ENCODE measurements around the gene OTUD7B.

OTUD7B gene

GRCh38 chr1:149899460-149900284 lies 110.9 kb downstream of the OTUD7B start, which contains the start of gene BOLA1:
Gene BOLA1 (plus strand): TSS chr1:149899568. CDS start chr1:149900060, 492 bp downstream.
- TF ChIP-seq EGR1 (IDR thresholded peaks at IDR 0.05) (no peak; the same call in 1 of the 2 replicates), CEBPB (IDR thresholded peaks at IDR 0.05) (no peak), TEAD4 (IDR thresholded peaks at IDR 0.05) (peak; percentile 29), YY1 (IDR thresholded peaks at IDR 0.05; ENCODE audit: low read depth) (peak; percentile 91), NFIC (IDR thresholded peaks at IDR 0.05) (no peak), TCF12 (IDR thresholded peaks at IDR 0.05; ENCODE audit: low read depth) (peak; percentile 62; the same call in 1 of the 2 replicates), EP300 (IDR thresholded peaks at IDR 0.05; ENCODE audit: borderline replicate concordance) (0 out of 2 replicates have a peak, but pooled peaks have one; percentile 20), TAF1 (IDR thresholded peaks at IDR 0.05; ENCODE audit: low read depth) (peak; percentile 63), RAD21 (IDR thresholded peaks at IDR 0.05; ENCODE audit: low read depth) (no peak), FOXM1 (IDR thresholded peaks at IDR 0.05; ENCODE audit: borderline replicate concordance, low read depth) (no peak), REST (IDR thresholded peaks at IDR 0.05; ENCODE audit: low read depth) (no peak), ZBTB7A (IDR thresholded peaks at IDR 0.05; ENCODE audit: low read depth) (0 out of 2 replicates have a peak, but pooled peaks have one; percentile 56), MAX (IDR thresholded peaks at IDR 0.05) (peak; percentile 94), CREB1 (IDR thresholded peaks at IDR 0.05; ENCODE audit: low read depth) (peak; percentile 22; the same call in 1 of the 2 replicates), USF1 (IDR thresholded peaks at IDR 0.05) (peak; percentile 100)

- no peak for TF ChIP-seq RAD21 (IDR thresholded peaks at IDR 0.05; ENCODE audit: low read depth)
- no peak for TF ChIP-seq FOXM1 (IDR thresholded peaks at IDR 0.05; ENCODE audit: borderline replicate concordance, low read depth)
- TF ChIP-seq NFIC (IDR thresholded peaks at IDR 0.05) = no peak
- no peak for TF ChIP-seq TCF12 (IDR thresholded peaks at IDR 0.05; ENCODE audit: low read depth)
- no peak for TF ChIP-seq EGR1 (IDR thresholded peaks at IDR 0.05)
- no peak for TF ChIP-seq CEBPB (IDR thresholded peaks at IDR 0.05)
- TF ChIP-seq MAX (IDR thresholded peaks at IDR 0.05) = no peak
- no peak for TF ChIP-seq TEAD4 (IDR thresholded peaks at IDR 0.05)
- no peak for TF ChIP-seq YY1 (IDR thresholded peaks at IDR 0.05; ENCODE audit: low read depth)
- TF ChIP-seq REST (IDR thresholded peaks at IDR 0.05; ENCODE audit: low read depth) = no peak
- TF ChIP-seq ZBTB7A (IDR thresholded peaks at IDR 0.05; ENCODE audit: low read depth) = no peak
- no peak for TF ChIP-seq TAF1 (IDR thresholded peaks at IDR 0.05; ENCODE audit: low read depth)
- TF ChIP-seq USF1 (IDR thresholded peaks at IDR 0.05) = no peak
- no peak for TF ChIP-seq EP300 (IDR thresholded peaks at IDR 0.05; ENCODE audit: borderline replicate concordance)
These were observed 114.0 kb downstream of the OTUD7B start for GRCh38 chr1:149896575-149896974.

GRCh38 chr1:149888999-149889289 lies 121.6 kb downstream of the OTUD7B start:
- TF ChIP-seq FOXM1 (IDR thresholded peaks at IDR 0.05; ENCODE audit: borderline replicate concordance, low read depth) (no peak), CREB1 (IDR thresholded peaks at IDR 0.05; ENCODE audit: low read depth) (no peak), EP300 (IDR thresholded peaks at IDR 0.05; ENCODE audit: borderline replicate concordance) (no peak), TCF12 (IDR thresholded peaks at IDR 0.05; ENCODE audit: low read depth) (no peak)

GRCh38 chr1:149888247-149888998 lies 122.1 kb downstream of the OTUD7B start:
- TF ChIP-seq RAD21 (IDR thresholded peaks at IDR 0.05; ENCODE audit: low read depth) = peak; percentile 57
- peak; percentile 77 for TF ChIP-seq YY1 (IDR thresholded peaks at IDR 0.05; ENCODE audit: low read depth)
- no peak for TF ChIP-seq TCF12 (IDR thresholded peaks at IDR 0.05; ENCODE audit: low read depth)
- no peak for TF ChIP-seq CREB1 (IDR thresholded peaks at IDR 0.05; ENCODE audit: low read depth)
- no peak for TF ChIP-seq CEBPB (IDR thresholded peaks at IDR 0.05)
- no peak for TF ChIP-seq EP300 (IDR thresholded peaks at IDR 0.05; ENCODE audit: borderline replicate concordance)
- peak; percentile 55 for TF ChIP-seq TEAD4 (IDR thresholded peaks at IDR 0.05)
- TF ChIP-seq REST (IDR thresholded peaks at IDR 0.05; ENCODE audit: low read depth) = no peak
- TF ChIP-seq MAX (IDR thresholded peaks at IDR 0.05) = peak; percentile 69
- no peak for TF ChIP-seq FOXM1 (IDR thresholded peaks at IDR 0.05; ENCODE audit: borderline replicate concordance, low read depth)
- no peak for TF ChIP-seq ZBTB7A (IDR thresholded peaks at IDR 0.05; ENCODE audit: low read depth)
- no peak for TF ChIP-seq EGR1 (IDR thresholded peaks at IDR 0.05)
- no peak; the same call in 1 of the 2 replicates for TF ChIP-seq TAF1 (IDR thresholded peaks at IDR 0.05; ENCODE audit: low read depth)
- TF ChIP-seq USF1 (IDR thresholded peaks at IDR 0.05) = no peak
- 0 out of 2 replicates have a peak, but pooled peaks have one; percentile 29 for TF ChIP-seq NFIC (IDR thresholded peaks at IDR 0.05)

Data from Ishikawa (cell line).